Keratinocyte (primary cell): Measurements from ENCODE around the gene SFTPD.

Experiments used
- EZH2 ChIP-seq: IDR thresholded peaks from one replicate; pipeline ENCODE4 v1.6.1; 2012; ENCODE audit warnings: inconsistent platforms, mild to moderate bottlenecking, low read length, moderate library complexity
- TF ChIP-seq, protein P1 (sequence below), 3 experiments: IDR thresholded peaks in 1 of 3; conservative IDR thresholded peaks in 1 of 3; optimal IDR thresholded peaks in 1 of 3; 2 replicates in 2 of 3; 3 replicates in 1 of 3; pipeline versions ENCODE3 to v1.5.1; 2011; ENCODE audit warnings: low read length in 3 of 3, mild to moderate bottlenecking in 3 of 3, moderate library complexity in 2 of 3, control low read depth in 1 of 3, inconsistent platforms in 1 of 3; ENCODE audit not compliant: insufficient read depth in 2 of 3; ENCODE audit errors: extremely low read depth in 1 of 3

DNA sequence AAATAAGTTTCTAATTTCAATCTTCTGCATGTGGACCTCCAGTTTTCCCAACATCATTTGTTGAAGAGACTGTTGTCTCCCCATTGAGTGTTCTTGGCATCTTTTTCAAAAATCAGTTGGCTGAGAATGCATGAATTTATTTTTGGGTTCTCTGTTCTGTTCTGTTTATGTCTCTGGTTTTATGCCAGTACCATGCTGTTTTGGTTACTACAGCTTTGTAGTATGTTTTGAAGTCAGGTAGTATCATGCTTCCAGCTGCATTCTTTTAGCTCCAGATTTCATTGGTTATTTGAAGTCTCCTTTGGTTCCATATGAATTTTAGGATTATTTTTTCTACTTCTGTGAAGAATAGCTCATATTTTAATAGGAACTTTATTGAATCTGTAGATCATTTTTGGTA is 21.2 kb upstream of the SFTPD start:
- TF ChIP-seq, protein P1, sequence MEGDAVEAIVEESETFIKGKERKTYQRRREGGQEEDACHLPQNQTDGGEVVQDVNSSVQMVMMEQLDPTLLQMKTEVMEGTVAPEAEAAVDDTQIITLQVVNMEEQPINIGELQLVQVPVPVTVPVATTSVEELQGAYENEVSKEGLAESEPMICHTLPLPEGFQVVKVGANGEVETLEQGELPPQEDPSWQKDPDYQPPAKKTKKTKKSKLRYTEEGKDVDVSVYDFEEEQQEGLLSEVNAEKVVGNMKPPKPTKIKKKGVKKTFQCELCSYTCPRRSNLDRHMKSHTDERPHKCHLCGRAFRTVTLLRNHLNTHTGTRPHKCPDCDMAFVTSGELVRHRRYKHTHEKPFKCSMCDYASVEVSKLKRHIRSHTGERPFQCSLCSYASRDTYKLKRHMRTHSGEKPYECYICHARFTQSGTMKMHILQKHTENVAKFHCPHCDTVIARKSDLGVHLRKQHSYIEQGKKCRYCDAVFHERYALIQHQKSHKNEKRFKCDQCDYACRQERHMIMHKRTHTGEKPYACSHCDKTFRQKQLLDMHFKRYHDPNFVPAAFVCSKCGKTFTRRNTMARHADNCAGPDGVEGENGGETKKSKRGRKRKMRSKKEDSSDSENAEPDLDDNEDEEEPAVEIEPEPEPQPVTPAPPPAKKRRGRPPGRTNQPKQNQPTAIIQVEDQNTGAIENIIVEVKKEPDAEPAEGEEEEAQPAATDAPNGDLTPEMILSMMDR (optimal IDR thresholded peaks at IDR 0.05 in 1 of 3, IDR thresholded peaks at IDR 0.05 in 1 of 3, conservative IDR thresholded peaks at IDR 0.05 in 1 of 3; ENCODE audit: extremely low read depth in 1 of 3, insufficient read depth in 2 of 3, low read length in 3 of 3) = no peak
- no peak for TF ChIP-seq EZH2
